ENCODE measurements around the gene UQCRQ. TPM values are rescaled to one million over a fixed set of nuclear protein-coding genes. Genes with fewer than 3 reads are reported as not detected.

UQCRQ gene
- total RNA-seq, 3 donors from 2014 or later (not counting 1 experiment from before 2014, with no cell fraction given), result 114 to 116 (median 115) TPM

- H3K27me3 ChIP-seq (ENCODE audit: control insufficient read depth, insufficient read depth, low read length), result peaks cover 44% of the 10 kb centered on the region
- H3K4me3 Mint-ChIP-seq, result no peak overlapping the region
- intact Hi-C loops (cut with micrococcal nuclease), result loop anchor here (5.0 kb wide), 2 partner anchors 296 to 321 kb away; no protein-coding TSS in a partner anchor
- H3K36me3 Mint-ChIP-seq, result no peaks in the 10 kb centered on the region
- H3K27ac ChIP-seq (ENCODE audit: low read length), result no peak overlapping the region
- DNase-seq (peak in 1 of 2 donors; percentile 24), ATAC-seq (no peak)
- no peaks in the 10 kb centered on the region for H3K9me3 ChIP-seq (ENCODE audit: control insufficient read depth, insufficient read depth, low read length)
- no peak for TF ChIP-seq CTCF (IDR thresholded peaks at IDR 0.05)
- H3K9me3 Mint-ChIP-seq, result no peaks in the 10 kb centered on the region
- no peak overlapping the region for H3K4me3 ChIP-seq (ENCODE audit: low read length)
- 26% methylated on average over 66 of the region's 68 CpGs for WGBS (ENCODE audit: insufficient coverage)
- H3K4me1 Mint-ChIP-seq, result peaks cover 10 to 11% of the 10 kb centered on the region in 2 donors
- H3K27ac Mint-ChIP-seq, result no peak overlapping the region
- peaks cover 44 to 63% of the 10 kb centered on the region in 2 donors for H3K27me3 Mint-ChIP-seq (ENCODE audit: low read depth in 2 of 2)
- H3K36me3 ChIP-seq (ENCODE audit: control insufficient read depth, insufficient read depth, low read length), result no peaks in the 10 kb centered on the region
- H3K4me1 ChIP-seq (ENCODE audit: control insufficient read depth, insufficient read depth, low read length), result peaks cover 17% of the 10 kb centered on the region
Measured at GRCh38 chr5:132822650-132823480, 43.6 kb upstream of the UQCRQ start.

- Histone ChIP-seq H3K36me3 (ENCODE audit: control insufficient read depth, insufficient read depth, low read length) (no peaks in the 10 kb centered on the region), H3K4me3 (ENCODE audit: low read length) (no peak overlapping the region), H3K27ac (ENCODE audit: low read length) (no peak overlapping the region), H3K27me3 (ENCODE audit: control insufficient read depth, insufficient read depth, low read length) (peaks cover 47% of the 10 kb centered on the region), H3K9me3 (ENCODE audit: control insufficient read depth, insufficient read depth, low read length) (no peaks in the 10 kb centered on the region), H3K4me1 (ENCODE audit: control insufficient read depth, insufficient read depth, low read length) (peaks cover 17% of the 10 kb centered on the region)
- ATAC-seq, result no peak
- Mint-ChIP-seq H3K9me3 (no peaks in the 10 kb centered on the region), H3K27me3 (ENCODE audit: low read depth in 2 of 2) (peaks cover 38 to 64% of the 10 kb centered on the region in 2 donors), H3K27ac (no peak overlapping the region), H3K36me3 (no peaks in the 10 kb centered on the region), H3K4me1 (peaks cover 10 to 11% of the 10 kb centered on the region in 2 donors), H3K4me3 (no peak overlapping the region)
- intact Hi-C loops (cut with micrococcal nuclease), result loop anchor here (5.0 kb wide), 2 partner anchors 296 to 321 kb away; no protein-coding TSS in a partner anchor
- 88% methylated on average over 7 of the region's 7 CpGs for WGBS (ENCODE audit: insufficient coverage)
- no peak for DNase-seq
- no peak for TF ChIP-seq CTCF (IDR thresholded peaks at IDR 0.05)
Measured at GRCh38 chr5:132823481-132824050, 42.9 kb upstream of the UQCRQ start.

- H3K27ac Mint-ChIP-seq, result no peak overlapping the region
- no peak for ATAC-seq
- peaks cover 19% of the 10 kb centered on the region for H3K4me1 ChIP-seq (ENCODE audit: control insufficient read depth, insufficient read depth, low read length)
- H3K4me1 Mint-ChIP-seq, result peaks cover 7 to 12% of the 10 kb centered on the region in 2 donors
- no peaks in the 10 kb centered on the region for H3K9me3 ChIP-seq (ENCODE audit: control insufficient read depth, insufficient read depth, low read length)
- 96% methylated on average over 2 of the region's 3 CpGs for WGBS (ENCODE audit: insufficient coverage)
- no peak overlapping the region for H3K4me3 ChIP-seq (ENCODE audit: low read length)
- H3K36me3 ChIP-seq (ENCODE audit: control insufficient read depth, insufficient read depth, low read length), result no peaks in the 10 kb centered on the region
- H3K4me3 Mint-ChIP-seq, result no peak overlapping the region
- no peaks in the 10 kb centered on the region for H3K9me3 Mint-ChIP-seq
- TF ChIP-seq CTCF (IDR thresholded peaks at IDR 0.05), result no peak
- intact Hi-C loops (cut with micrococcal nuclease), result loop anchor here (5.0 kb wide), 2 partner anchors 297 to 322 kb away; no protein-coding TSS in a partner anchor
- H3K27ac ChIP-seq (ENCODE audit: low read length), result no peak overlapping the region
- peaks cover 33 to 61% of the 10 kb centered on the region in 2 donors for H3K27me3 Mint-ChIP-seq (ENCODE audit: low read depth in 2 of 2)
- peaks cover 49% of the 10 kb centered on the region for H3K27me3 ChIP-seq (ENCODE audit: control insufficient read depth, insufficient read depth, low read length)
- no peak for DNase-seq
- H3K36me3 Mint-ChIP-seq, result no peaks in the 10 kb centered on the region
Measured at GRCh38 chr5:132824426-132824825, 42.0 kb upstream of the UQCRQ start.
